Endodermal cell (in vitro differentiated cells): Measurements from ENCODE around the gene LMTK3. TPM values are rescaled to one million over a fixed set of nuclear protein-coding genes. Genes with fewer than 3 reads are reported as not detected.

Source experiments
- DNase-seq: peaks from one replicate; pipeline ENCODE4 v3.0.0-alpha.2; 2017
- H3K27ac ChIP-seq: 2 replicates; pipeline ENCODE4 v1.5.1; 2013; ENCODE audit warnings: mild to moderate bottlenecking, low read depth, low read length, moderate library complexity
- H3K27me3 ChIP-seq: 2 replicates; pipeline ENCODE4 v1.6.1; 2013; ENCODE audit warnings: mild to moderate bottlenecking, low read length, moderate library complexity; ENCODE audit not compliant: insufficient read depth, control insufficient read depth, poor library complexity, severe bottlenecking
- H3K36me3 ChIP-seq: 2 replicates; pipeline ENCODE4 v1.7.0; 2013; ENCODE audit warnings: mild to moderate bottlenecking, low read length, moderate library complexity; ENCODE audit not compliant: control insufficient read depth, insufficient read depth
- H3K4me1 ChIP-seq: one replicate; pipeline ENCODE4 v1.7.0; 2013; ENCODE audit warnings: low read length; ENCODE audit not compliant: control insufficient read depth, insufficient read depth
- H3K4me3 ChIP-seq: 2 replicates; pipeline ENCODE4 v1.5.1; 2013; ENCODE audit warnings: mild to moderate bottlenecking, low read length, moderate library complexity
- H3K9ac ChIP-seq: 2 replicates; pipeline ENCODE4 v1.6.1; 2013; ENCODE audit warnings: mild to moderate bottlenecking, low read length, moderate library complexity; ENCODE audit not compliant: poor library complexity, severe bottlenecking; ENCODE audit errors: extremely low read depth
- H3K9me3 ChIP-seq: 2 replicates; pipeline ENCODE4 v1.6.1; 2013; ENCODE audit warnings: mild to moderate bottlenecking, low read length, moderate library complexity; ENCODE audit not compliant: control insufficient read depth
- H3K27ac Mint-ChIP-seq: 2 replicates; pipeline ENCODE4 v1.8.0; 2020; ENCODE audit warnings: mixed read lengths
- H3K27me3 Mint-ChIP-seq: 2 replicates; pipeline ENCODE4 v1.8.0; 2021; ENCODE audit warnings: mild to moderate bottlenecking, mixed read lengths; ENCODE audit not compliant: insufficient read depth
- H3K36me3 Mint-ChIP-seq: 2 replicates; pipeline ENCODE4 v1.8.0; 2020; ENCODE audit warnings: low read depth, mixed read lengths
- H3K4me1 Mint-ChIP-seq: 2 replicates; pipeline ENCODE4 v1.8.0; 2020; ENCODE audit warnings: mixed read lengths
- H3K4me3 Mint-ChIP-seq: 2 replicates; pipeline ENCODE4 v1.8.0; 2020; ENCODE audit warnings: mild to moderate bottlenecking, moderate library complexity, mixed read lengths
- H3K9me3 Mint-ChIP-seq: 2 replicates; pipeline ENCODE4 v1.8.0; 2020; ENCODE audit warnings: mild to moderate bottlenecking, mixed read lengths
- WGBS, 2 experiments: methylation state at CpG; one replicate each; pipeline versions ENCODE4 v1.1.5 to v1.1.7; 2013; ENCODE audit warnings: missing lambda C conversion rate in 2 of 2, mixed read lengths in 1 of 2; ENCODE audit not compliant: insufficient coverage in 1 of 2, insufficient read length in 1 of 2; 5-methylcytosine and 5-hydroxymethylcytosine counted together
- total RNA-seq, 2 donors: library from RNA; stranded (reverse); fragmentation: NEBNext Ultra II Directional in 1 of 2; extraction: Animal tissue kit (Norgen Biotek cat#: 25700) in 1 of 2; gene quantifications; 2 replicates in 1 of 2; 3 replicates in 1 of 2; pipeline ENCODE4 v1.2.1, GENCODE V29; 2021
- TF ChIP-seq, protein P1 (sequence below): fragments of 200-600 bp; sonication (generic); conservative IDR thresholded peaks from 2 replicates; pipeline ENCODE4 v1.5.0; 2021; ENCODE audit warnings: antibody characterized with exemption, mild to moderate bottlenecking

The LMTK3 gene
- total RNA-seq, 2 donors from 2014 or later: 11.1 to 14.5 TPM

DNA sequence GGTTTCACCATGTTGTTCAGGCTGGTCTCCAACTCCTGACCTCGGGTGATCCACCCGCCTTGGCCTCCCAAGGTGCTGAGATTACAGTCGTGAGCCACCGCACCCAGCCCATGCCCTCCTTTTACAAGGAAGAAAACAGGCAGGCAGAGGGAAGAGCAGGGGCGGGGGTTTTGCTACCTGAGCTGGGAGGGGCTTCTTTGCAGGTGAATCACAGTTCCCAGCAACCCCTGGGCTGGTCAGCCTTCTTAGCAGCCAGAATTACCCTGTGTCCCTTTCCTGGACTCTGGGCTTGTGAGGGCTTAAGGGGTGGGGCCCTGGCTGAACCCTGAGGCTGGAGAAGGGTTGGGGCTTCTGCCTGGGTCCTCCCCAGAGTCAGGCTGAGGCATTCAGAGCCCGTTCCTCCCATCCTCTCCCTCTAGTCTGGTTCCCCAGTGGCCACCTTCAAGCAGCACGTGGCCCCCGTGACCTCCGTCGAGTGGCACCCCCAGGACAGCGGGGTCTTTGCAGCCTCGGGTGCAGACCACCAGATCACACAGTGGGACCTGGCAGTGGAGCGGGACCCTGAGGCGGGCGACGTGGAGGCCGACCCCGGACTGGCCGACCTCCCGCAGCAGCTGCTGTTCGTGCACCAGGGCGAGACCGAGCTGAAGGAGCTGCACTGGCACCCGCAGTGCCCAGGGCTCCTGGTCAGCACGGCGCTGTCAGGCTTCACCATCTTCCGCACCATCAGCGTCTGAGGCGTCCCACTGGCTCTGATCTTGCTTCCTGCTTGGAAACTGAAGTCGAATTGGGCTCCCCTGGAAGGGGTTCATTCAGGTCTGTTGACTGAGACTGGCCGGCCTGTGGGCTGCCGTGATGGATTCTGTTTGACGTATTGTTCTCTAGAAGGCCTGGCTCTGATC lies 59.1 kb downstream of the LMTK3 start:
- Histone ChIP-seq H3K27ac (no peak overlapping the region), H3K27me3 (no peaks in the 10 kb centered on the region), H3K4me3 (no peak overlapping the region), H3K4me1 (no peaks in the 10 kb centered on the region), H3K36me3 (peaks cover 64% of the 10 kb centered on the region), H3K9me3 (no peaks in the 10 kb centered on the region), H3K9ac (no peak overlapping the region)
- Mint-ChIP-seq H3K36me3 (peaks cover 53% of the 10 kb centered on the region), H3K27ac (no peak overlapping the region), H3K27me3 (no peaks in the 10 kb centered on the region), H3K4me1 (no peaks in the 10 kb centered on the region), H3K9me3 (no peaks in the 10 kb centered on the region), H3K4me3 (no peak overlapping the region)
- TF ChIP-seq, protein P1, sequence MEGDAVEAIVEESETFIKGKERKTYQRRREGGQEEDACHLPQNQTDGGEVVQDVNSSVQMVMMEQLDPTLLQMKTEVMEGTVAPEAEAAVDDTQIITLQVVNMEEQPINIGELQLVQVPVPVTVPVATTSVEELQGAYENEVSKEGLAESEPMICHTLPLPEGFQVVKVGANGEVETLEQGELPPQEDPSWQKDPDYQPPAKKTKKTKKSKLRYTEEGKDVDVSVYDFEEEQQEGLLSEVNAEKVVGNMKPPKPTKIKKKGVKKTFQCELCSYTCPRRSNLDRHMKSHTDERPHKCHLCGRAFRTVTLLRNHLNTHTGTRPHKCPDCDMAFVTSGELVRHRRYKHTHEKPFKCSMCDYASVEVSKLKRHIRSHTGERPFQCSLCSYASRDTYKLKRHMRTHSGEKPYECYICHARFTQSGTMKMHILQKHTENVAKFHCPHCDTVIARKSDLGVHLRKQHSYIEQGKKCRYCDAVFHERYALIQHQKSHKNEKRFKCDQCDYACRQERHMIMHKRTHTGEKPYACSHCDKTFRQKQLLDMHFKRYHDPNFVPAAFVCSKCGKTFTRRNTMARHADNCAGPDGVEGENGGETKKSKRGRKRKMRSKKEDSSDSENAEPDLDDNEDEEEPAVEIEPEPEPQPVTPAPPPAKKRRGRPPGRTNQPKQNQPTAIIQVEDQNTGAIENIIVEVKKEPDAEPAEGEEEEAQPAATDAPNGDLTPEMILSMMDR: no peak
- DNase-seq: peak; percentile 46
- 95% methylated on average over 21 to 33 of the region's 33 CpGs for WGBS, 2 experiments

DNA sequence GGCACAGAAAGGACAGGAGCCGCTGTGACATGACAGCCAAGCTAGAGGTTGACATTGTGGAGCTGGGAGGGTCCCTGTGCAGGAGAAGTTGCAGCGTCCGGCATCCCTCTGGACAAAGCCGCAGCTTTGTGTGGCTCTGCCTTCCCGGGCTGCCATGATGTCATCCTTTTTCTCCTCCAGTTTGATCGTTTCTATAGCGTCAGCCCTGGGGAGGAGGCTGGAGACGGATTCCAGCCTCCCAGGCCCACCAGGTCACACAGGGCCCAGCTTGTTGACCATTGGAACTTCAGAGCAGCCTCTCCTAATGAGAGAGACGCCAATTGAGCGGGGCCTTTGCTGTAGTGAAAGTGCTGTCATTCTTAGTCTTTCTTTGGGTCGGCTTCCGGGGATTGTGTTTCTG lies 60.0 kb downstream of the LMTK3 start:
- H3K36me3 ChIP-seq: peaks cover 64% of the 10 kb centered on the region
- TF ChIP-seq, protein P1: no peak
- H3K27ac ChIP-seq: no peak overlapping the region
- no peaks in the 10 kb centered on the region for H3K9me3 ChIP-seq
- WGBS, 2 experiments: 95 to 96% methylated on average over 12 of the region's 12 CpGs
- H3K9ac ChIP-seq: no peak overlapping the region
- H3K27me3 ChIP-seq: no peaks in the 10 kb centered on the region
- H3K4me1 Mint-ChIP-seq: peaks cover under 1% of the 10 kb centered on the region
- no peaks in the 10 kb centered on the region for H3K27me3 Mint-ChIP-seq
- no peaks in the 10 kb centered on the region for H3K9me3 Mint-ChIP-seq
- H3K36me3 Mint-ChIP-seq: peaks cover 48% of the 10 kb centered on the region
- H3K4me1 ChIP-seq: no peaks in the 10 kb centered on the region
- no peak overlapping the region for H3K4me3 ChIP-seq
- H3K27ac Mint-ChIP-seq: no peak overlapping the region
- no peak overlapping the region for H3K4me3 Mint-ChIP-seq
- DNase-seq: no peak

DNA sequence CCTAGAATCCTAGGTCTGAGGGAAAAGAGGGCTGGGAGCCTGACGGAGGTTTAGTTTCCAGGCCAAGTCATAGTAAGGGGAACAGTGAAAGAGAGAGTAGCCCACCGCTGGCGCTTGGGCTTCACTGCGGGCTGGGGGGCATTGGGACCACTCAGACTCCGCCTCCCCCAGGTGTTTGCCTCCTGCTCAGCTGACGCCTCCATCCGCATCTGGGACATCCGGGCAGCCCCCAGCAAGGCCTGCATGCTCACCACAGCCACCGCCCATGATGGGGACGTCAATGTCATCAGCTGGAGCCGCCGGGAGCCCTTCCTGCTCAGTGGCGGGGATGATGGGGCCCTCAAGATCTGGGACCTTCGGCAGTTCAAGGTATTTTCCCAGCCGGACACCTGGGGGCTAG lies 60.8 kb downstream of the LMTK3 start:
- DNase-seq: no peak
- peaks cover 52% of the 10 kb centered on the region for H3K36me3 Mint-ChIP-seq
- H3K27me3 Mint-ChIP-seq: no peaks in the 10 kb centered on the region
- H3K9me3 Mint-ChIP-seq: no peaks in the 10 kb centered on the region
- 96 to 100% methylated on average over 6 to 15 of the region's 15 CpGs for WGBS, 2 experiments
- TF ChIP-seq, protein P1: no peak
- no peak overlapping the region for H3K4me3 Mint-ChIP-seq
- Histone ChIP-seq H3K36me3 (peaks cover 58% of the 10 kb centered on the region), H3K27ac (no peak overlapping the region), H3K4me3 (no peak overlapping the region), H3K9me3 (no peaks in the 10 kb centered on the region), H3K9ac (no peak overlapping the region), H3K4me1 (no peaks in the 10 kb centered on the region), H3K27me3 (no peaks in the 10 kb centered on the region)
- H3K4me1 Mint-ChIP-seq: peaks cover 4% of the 10 kb centered on the region
- H3K27ac Mint-ChIP-seq: no peak overlapping the region
